NB4 (cell line): ENCODE results near the gene FAM222A.

Experiments
- DNase-seq: peaks from one replicate; pipeline ENCODE4 v3.0.0; 2010; ENCODE audit warnings: low read depth
- H3K4me3 ChIP-seq: one replicate; pipeline ENCODE4 v1.5.1; 2011; ENCODE audit warnings: mild to moderate bottlenecking, low read depth, low read length, moderate library complexity
- CTCF ChIP-seq: IDR thresholded peaks from one replicate; pipeline ENCODE4 v1.5.1; 2012; ENCODE audit warnings: low read depth, low read length
- MAX ChIP-seq: IDR thresholded peaks from 2 replicates; pipeline ENCODE4 v1.6.1; 2011; ENCODE audit warnings: low read depth, low read length
- MYC ChIP-seq: IDR thresholded peaks from 2 replicates; pipeline ENCODE4 v1.6.1; 2011; ENCODE audit warnings: low read depth, low read length
- POLR2A ChIP-seq: IDR thresholded peaks from 2 replicates; pipeline ENCODE4 v1.6.1; 2011; ENCODE audit warnings: mild to moderate bottlenecking; ENCODE audit not compliant: insufficient read length; ENCODE audit errors: extremely low read depth

FAM222A gene

GRCh38 chr12:109673884-109674283 lies 39.7 kb upstream of the FAM222A start:
- DNase-seq = no peak
- no peak for TF ChIP-seq CTCF
- no peak for TF ChIP-seq MAX
- no peak for TF ChIP-seq MYC
- no peak for TF ChIP-seq POLR2A
- H3K4me3 ChIP-seq = no peak overlapping the region

- TF ChIP-seq MAX (no peak), POLR2A (no peak), MYC (no peak), CTCF (no peak)
- no peak for DNase-seq
- no peak overlapping the region for H3K4me3 ChIP-seq
Observed at GRCh38 chr12:109675411-109675810, 38.2 kb upstream of the FAM222A start.

GRCh38 chr12:109677279-109677691 lies 36.3 kb upstream of the FAM222A start:
- TF ChIP-seq MYC = no peak
- TF ChIP-seq CTCF = no peak
- no peak for TF ChIP-seq POLR2A
- TF ChIP-seq MAX = no peak
- no peak for DNase-seq
- H3K4me3 ChIP-seq = no peak overlapping the region

- no peak for TF ChIP-seq MAX
- no peak for TF ChIP-seq CTCF
- no peak for TF ChIP-seq POLR2A
- no peak for TF ChIP-seq MYC
- no peak overlapping the region for H3K4me3 ChIP-seq
- no peak for DNase-seq
Observed at GRCh38 chr12:109678719-109679118, 34.9 kb upstream of the FAM222A start.

GRCh38 chr12:109679501-109680263 lies 33.9 kb upstream of the FAM222A start:
- TF ChIP-seq CTCF (no peak), MAX (no peak), POLR2A (no peak), MYC (no peak)
- no peak for DNase-seq
- H3K4me3 ChIP-seq = no peak overlapping the region
